Urinary bladder (tissue), 4 donors: ENCODE measurements around the gene ITGA7. TPM values are rescaled to one million over a fixed set of nuclear protein-coding genes. Genes with fewer than 3 reads are reported as not detected.

Experiments
- DNase-seq: peaks from one replicate; pipeline ENCODE4 v3.0.0-alpha.2; 2015; ENCODE audit errors: extremely low spot score
- H3K27ac ChIP-seq: one replicate; pipeline ENCODE4 v1.5.1; 2013; ENCODE audit warnings: low read depth, mild to moderate bottlenecking, moderate library complexity
- H3K36me3 ChIP-seq: one replicate; pipeline ENCODE4 v1.6.1; 2013; ENCODE audit warnings: mild to moderate bottlenecking, moderate library complexity; ENCODE audit not compliant: insufficient read depth
- H3K4me1 ChIP-seq: one replicate; pipeline ENCODE4 v1.6.1; 2013; ENCODE audit warnings: mild to moderate bottlenecking, moderate library complexity; ENCODE audit not compliant: insufficient read depth
- H3K4me3 ChIP-seq: one replicate; pipeline ENCODE4 v1.5.1; 2013; ENCODE audit warnings: low read depth, low read length
- WGBS: extraction: QIAGEN DNeasy Blood & Tissue Kit; methylation state at CpG from one replicate; pipeline ENCODE4 v1.1.7; 2013; 5-methylcytosine and 5-hydroxymethylcytosine counted together
- polyA plus RNA-seq: library from polyadenylated mRNA; stranded (reverse); fragments of 200-250 nt; gene quantifications from one replicate; pipeline ENCODE4 v1.2.3, GENCODE V29; 2013
- total RNA-seq: library from RNA; depleted of rRNA; stranded (reverse); fragments of >200 nt; gene quantifications from one replicate; pipeline ENCODE4 v1.2.3, GENCODE V29; 2014
- donor health status: healthy with polysubstance abuse.
- donor health status: healthy.

Gene ITGA7
- total and polyA plus RNA-seq, 2 donors, result 36.0 to 87.5 TPM

- no peak for DNase-seq
- WGBS, result 77% methylated on average over 7 of the region's 7 CpGs
- H3K4me3 ChIP-seq, result no peak overlapping the region
- no peak overlapping the region for H3K27ac ChIP-seq
- no peaks in the 10 kb centered on the region for H3K4me1 ChIP-seq
- H3K36me3 ChIP-seq, result no peaks in the 10 kb centered on the region
Observed at GRCh38 chr12:55719371-55719770, 11.7 kb upstream of the ITGA7 start.

GRCh38 chr12:55718624-55719275, 11.0 kb upstream of the ITGA7 start:
- H3K4me1 ChIP-seq, result no peaks in the 10 kb centered on the region
- DNase-seq, result no peak
- no peak overlapping the region for H3K27ac ChIP-seq
- H3K4me3 ChIP-seq, result no peak overlapping the region
- WGBS, result 52% methylated on average over 4 of the region's 4 CpGs
- no peaks in the 10 kb centered on the region for H3K36me3 ChIP-seq

DNA sequence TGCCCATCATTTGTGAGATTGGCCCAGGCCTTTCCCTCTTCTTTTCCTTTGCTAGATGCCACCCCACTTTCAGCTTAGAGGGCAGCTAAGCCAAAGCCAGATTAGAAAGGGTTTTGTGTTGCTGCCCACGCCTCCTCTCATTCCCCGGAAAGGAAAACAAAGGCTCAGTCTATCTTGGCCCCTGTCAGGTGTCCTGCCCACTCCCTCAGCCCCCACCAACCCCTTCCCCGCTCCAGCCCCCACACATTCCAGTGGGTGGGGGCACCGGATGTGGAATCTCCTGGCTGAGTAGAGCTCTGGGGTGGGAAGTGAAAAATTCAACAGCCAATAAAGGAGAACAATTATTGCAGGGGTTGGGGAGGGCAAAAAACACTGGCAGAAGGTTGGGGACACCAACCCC, 10.3 kb upstream of the ITGA7 start:
- DNase-seq, result no peak
- Histone ChIP-seq H3K36me3 (no peaks in the 10 kb centered on the region), H3K4me1 (no peaks in the 10 kb centered on the region), H3K27ac (no peak overlapping the region), H3K4me3 (no peak overlapping the region)
- 34% methylated on average over 4 of the region's 4 CpGs for WGBS

DNA sequence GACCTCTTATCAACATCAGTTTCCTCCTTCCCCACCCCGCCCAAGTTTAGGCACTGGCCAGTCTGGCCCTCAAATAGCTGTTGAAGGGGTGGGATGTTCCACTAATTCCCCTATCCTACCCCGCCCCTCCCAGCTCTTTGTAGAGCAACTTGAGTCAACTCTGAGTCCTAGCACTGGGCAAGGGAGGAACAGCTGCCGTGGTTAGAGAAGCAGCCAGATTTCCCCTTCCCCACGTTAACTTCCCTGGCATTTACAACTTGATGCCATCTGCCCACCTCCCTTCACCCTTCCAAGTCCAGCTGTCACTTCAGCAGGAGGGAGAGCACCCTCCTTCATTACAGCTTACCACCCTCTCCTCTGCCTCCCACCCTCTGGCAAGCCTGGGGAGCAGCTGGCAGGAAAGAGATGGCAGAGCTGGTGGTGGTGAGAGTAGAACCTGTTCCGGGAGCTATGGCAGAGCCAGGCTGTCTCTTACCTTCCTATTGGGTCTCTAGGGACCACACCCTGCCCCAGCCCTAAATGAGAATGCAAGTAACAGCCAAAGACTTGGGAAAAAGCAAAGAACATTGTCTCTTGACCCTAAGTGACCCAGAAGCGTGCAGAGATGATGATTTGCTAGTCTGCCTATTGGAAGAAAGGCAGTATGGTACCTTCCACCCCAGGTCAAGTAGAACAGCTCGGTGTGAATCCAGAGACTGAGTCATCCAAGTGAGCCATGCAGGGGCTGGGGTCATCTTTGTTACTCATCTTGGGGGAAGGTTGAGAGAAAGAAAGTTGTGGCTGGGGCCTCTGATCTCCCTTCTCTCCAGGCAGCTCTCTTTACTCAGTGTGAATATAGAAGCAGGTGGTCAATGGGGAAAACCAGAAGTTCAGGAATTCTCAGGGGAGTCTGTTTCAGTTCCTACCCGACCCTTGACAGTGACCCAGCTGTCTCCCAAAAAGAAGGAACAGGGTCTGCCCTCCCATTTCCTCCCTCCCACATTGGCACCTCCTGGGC, 9.6 kb upstream of the ITGA7 start:
- Histone ChIP-seq H3K36me3 (no peaks in the 10 kb centered on the region), H3K4me3 (peak overlapping the region; percentile 71), H3K4me1 (no peaks in the 10 kb centered on the region), H3K27ac (no peak overlapping the region)
- 45% methylated on average over 8 of the region's 8 CpGs for WGBS
- no peak for DNase-seq

GRCh38 chr12:55716582-55716957, 8.9 kb upstream of the ITGA7 start:
- Histone ChIP-seq H3K4me3 (peak overlapping the region; percentile 71), H3K36me3 (no peaks in the 10 kb centered on the region), H3K27ac (peak overlapping the region; percentile 64), H3K4me1 (no peaks in the 10 kb centered on the region)
- DNase-seq, result no peak
- 3% methylated on average over 13 of the region's 13 CpGs for WGBS

DNA sequence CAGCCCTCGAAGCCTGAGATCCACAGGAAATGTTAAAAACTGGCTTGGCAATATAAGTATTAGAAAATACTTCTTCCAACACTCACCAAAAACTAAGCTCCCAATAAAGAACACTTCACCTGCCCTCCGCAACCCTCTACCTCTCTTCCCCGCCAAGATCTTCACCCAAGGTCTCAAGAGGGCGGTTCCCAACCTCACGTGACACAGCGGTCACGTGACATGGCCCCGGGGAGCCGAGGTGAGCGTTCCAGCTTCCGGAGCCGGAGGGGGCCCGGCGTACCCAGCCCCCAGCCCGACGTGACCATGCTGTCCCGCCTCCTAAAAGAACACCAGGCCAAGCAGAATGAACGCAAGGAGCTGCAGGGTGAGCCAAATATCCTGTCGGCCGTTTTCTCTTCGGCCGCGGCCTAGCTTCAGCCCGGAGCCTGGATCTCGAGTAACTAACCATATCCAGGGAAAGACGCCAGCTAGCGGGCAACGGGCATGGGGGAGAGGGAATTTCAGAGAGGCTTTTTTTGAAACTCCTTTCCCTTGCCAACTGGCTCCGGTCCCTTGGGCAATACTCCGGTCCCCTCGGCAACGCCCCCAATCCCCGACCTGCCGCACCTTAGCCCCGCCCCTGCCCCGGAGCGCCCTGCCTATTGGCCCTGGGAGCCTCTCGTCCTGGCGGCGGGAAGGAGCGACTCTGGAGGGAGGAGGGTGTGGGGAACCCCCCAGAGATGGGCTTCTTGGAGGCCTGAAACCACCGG, 8.3 kb upstream of the ITGA7 start, which contains the start of gene BLOC1S1:
BLOC1S1 (plus strand) TSS at position 214 of the 749 bp plus-strand sequence; CDS start at position 220, 6 bp downstream.
- peak within 1 kb of the TSS; percentile 71 for H3K4me3 ChIP-seq
- no peaks in the 10 kb centered on the region for H3K36me3 ChIP-seq
- H3K27ac ChIP-seq, result peak within 1 kb of the TSS; percentile 89
- WGBS, result under 1% methylated on average over 42 of the region's 42 CpGs
- no peak for DNase-seq
- no peaks in the 10 kb centered on the region for H3K4me1 ChIP-seq

DNA sequence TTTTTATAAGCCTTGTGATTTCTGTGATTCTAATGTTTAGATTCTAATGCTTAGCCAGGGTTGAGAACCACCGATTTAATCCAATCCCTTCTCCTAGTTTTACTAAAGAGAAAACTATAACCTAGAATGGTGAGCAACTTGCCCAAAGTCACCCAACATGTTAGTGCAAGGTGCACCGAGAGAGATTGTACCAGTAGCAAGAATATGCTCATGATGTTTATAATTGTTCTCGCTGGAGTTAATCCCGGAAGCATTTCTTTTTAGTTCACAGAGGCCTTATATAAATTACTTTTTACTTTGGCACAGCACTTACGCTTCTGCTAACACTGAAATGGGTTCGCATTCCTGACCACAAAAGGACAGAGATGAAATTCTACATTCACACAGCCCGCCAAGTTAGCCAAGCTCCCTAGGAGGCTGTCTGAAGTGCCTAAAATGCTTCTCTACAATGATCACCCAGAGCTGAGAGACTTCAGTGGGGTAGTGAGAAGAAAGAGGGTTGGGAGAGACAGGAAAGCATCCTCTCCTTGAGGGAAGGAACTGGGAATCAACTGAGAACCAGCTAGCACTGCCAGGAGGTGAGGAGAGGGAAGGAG, 7.6 kb upstream of the ITGA7 start:
- 38% methylated on average over 7 of the region's 7 CpGs for WGBS
- no peaks in the 10 kb centered on the region for H3K4me1 ChIP-seq
- H3K27ac ChIP-seq, result peak overlapping the region; percentile 89
- H3K36me3 ChIP-seq, result no peaks in the 10 kb centered on the region
- peak overlapping the region; percentile 71 for H3K4me3 ChIP-seq
- DNase-seq, result no peak

- Histone ChIP-seq H3K27ac (no peak overlapping the region), H3K36me3 (no peaks in the 10 kb centered on the region), H3K4me3 (no peak overlapping the region), H3K4me1 (no peaks in the 10 kb centered on the region)
- DNase-seq, result no peak
- WGBS, result 63% methylated on average over 2 of the region's 2 CpGs
Observed at GRCh38 chr12:55713721-55714120, 6.0 kb upstream of the ITGA7 start.

- H3K36me3 ChIP-seq, result no peaks in the 10 kb centered on the region
- H3K27ac ChIP-seq, result no peak overlapping the region
- no peak overlapping the region for H3K4me3 ChIP-seq
- H3K4me1 ChIP-seq, result peaks cover 3% of the 10 kb centered on the region
- WGBS, result 32% methylated on average over 1 of the region's 1 CpG
- no peak for DNase-seq
Observed at GRCh38 chr12:55712700-55713415, 5.2 kb upstream of the ITGA7 start.

DNA sequence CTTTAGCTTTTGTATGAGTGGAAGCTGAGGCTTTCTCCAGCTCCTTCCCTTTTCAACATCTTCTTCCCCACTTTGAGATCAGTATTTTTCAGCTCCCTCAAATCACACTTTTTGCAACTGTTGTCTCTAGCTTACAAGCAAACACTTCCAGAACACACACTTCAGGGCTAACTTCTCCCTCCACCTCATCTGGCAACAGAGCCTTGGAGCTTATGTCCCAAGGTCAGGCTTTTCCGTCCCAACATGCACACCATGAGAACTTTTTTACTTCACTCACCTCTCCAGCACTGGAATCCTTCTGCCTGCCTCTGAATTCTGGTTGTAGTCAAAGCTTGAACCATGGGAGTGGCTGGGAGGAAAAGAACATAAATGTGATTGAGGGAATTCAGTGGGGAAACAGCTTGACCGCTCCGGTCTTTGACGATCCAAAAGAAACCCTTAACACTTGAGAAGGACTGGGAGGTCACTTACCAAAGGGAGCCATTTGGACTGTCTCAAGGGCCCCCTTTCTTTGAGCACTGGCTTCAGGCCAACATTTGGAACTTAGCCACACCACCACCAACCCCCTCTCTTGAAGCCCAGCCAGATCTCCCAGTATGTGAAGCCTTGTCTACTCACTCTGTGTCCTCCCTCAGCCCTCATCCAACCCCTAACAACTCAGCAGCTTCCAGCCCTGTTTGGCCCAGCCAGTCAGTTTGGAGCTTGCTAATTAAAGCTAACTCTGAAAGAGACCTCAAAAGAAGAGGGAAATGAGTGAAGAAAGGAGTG, 4.3 kb upstream of the ITGA7 start:
- no peak overlapping the region for H3K4me3 ChIP-seq
- no peaks in the 10 kb centered on the region for H3K36me3 ChIP-seq
- H3K27ac ChIP-seq, result no peak overlapping the region
- H3K4me1 ChIP-seq, result peaks cover 3% of the 10 kb centered on the region
- DNase-seq, result no peak
- WGBS, result 63% methylated on average over 4 of the region's 4 CpGs

- Histone ChIP-seq H3K27ac (no peak overlapping the region), H3K36me3 (no peaks in the 10 kb centered on the region), H3K4me3 (no peak overlapping the region), H3K4me1 (peaks cover 3% of the 10 kb centered on the region)
- no peak for DNase-seq
- 11% methylated on average over 3 of the region's 3 CpGs for WGBS
Observed at GRCh38 chr12:55708695-55709233, 1.1 kb upstream of the ITGA7 start.

DNA sequence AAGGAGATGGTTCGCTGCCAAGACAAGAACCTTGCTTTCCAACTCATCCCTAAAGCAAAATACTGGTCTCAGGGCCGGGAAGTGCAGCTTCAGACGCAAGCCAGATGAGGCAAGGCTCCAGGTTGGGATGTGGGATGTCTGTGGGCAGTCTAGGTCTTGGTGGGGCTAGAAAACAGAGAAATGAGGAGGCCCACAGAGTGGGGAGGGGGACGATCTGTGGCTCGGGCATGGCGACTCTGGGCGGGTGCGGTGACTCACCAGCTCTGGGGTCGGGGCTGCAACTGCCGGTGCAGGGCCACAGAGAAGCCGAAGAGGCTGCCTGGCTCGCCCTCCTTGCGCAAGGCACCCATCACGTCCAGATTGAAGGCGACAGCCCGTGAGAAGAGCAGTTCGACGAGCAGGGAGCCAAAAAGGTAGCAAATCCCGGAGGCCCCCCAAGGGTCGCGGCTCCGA, 459 bp downstream of the ITGA7 start:
- H3K4me1 ChIP-seq, result peaks cover 3% of the 10 kb centered on the region
- H3K36me3 ChIP-seq, result no peaks in the 10 kb centered on the region
- WGBS, result 6% methylated on average over 22 of the region's 22 CpGs
- H3K4me3 ChIP-seq, result peak overlapping the region; percentile 60
- DNase-seq, result no peak
- H3K27ac ChIP-seq, result no peak overlapping the region
